Measurements from ENCODE around the gene ROBO1.

DNA sequence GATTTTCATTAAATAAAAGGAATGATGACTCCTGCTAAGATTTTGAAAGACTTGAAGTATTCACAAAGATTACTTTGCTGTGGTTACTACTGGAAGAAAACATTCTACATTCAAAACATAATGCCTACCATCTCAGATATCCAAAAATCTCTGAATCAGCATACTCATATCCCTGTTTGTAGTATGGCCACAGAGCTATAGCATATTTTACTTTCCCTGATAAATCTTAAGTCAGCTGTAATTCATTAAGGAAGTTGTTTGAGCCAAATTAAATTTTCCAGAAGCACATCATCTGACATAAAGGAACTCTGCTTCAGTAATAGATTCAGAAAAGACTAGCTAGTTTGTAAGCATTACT is 942.0 kb downstream of the ROBO1 start:
- TF ChIP-seq, protein P1, sequence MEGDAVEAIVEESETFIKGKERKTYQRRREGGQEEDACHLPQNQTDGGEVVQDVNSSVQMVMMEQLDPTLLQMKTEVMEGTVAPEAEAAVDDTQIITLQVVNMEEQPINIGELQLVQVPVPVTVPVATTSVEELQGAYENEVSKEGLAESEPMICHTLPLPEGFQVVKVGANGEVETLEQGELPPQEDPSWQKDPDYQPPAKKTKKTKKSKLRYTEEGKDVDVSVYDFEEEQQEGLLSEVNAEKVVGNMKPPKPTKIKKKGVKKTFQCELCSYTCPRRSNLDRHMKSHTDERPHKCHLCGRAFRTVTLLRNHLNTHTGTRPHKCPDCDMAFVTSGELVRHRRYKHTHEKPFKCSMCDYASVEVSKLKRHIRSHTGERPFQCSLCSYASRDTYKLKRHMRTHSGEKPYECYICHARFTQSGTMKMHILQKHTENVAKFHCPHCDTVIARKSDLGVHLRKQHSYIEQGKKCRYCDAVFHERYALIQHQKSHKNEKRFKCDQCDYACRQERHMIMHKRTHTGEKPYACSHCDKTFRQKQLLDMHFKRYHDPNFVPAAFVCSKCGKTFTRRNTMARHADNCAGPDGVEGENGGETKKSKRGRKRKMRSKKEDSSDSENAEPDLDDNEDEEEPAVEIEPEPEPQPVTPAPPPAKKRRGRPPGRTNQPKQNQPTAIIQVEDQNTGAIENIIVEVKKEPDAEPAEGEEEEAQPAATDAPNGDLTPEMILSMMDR (IDR thresholded peaks at IDR 0.05), result no peak
- TF ChIP-seq POLR2A (IDR thresholded peaks at IDR 0.05), result no peak

Data from thyroid gland (tissue), 4 donors.